Measurements from ENCODE around the gene EPS15.

The EPS15 gene

GRCh38 chr1:51311826-51312225 lies 207.2 kb downstream of the EPS15 start:
- DNase-seq = no peak

GRCh38 chr1:51310871-51311613 lies 208.0 kb downstream of the EPS15 start:
- no peak for DNase-seq

GRCh38 chr1:51309291-51309690 lies 209.8 kb downstream of the EPS15 start:
- DNase-seq = no peak

- no peak for DNase-seq
Observed at GRCh38 chr1:51308636-51309035, 210.4 kb downstream of the EPS15 start.

GRCh38 chr1:51306950-51307349 lies 212.1 kb downstream of the EPS15 start:
- no peak for DNase-seq

DNA sequence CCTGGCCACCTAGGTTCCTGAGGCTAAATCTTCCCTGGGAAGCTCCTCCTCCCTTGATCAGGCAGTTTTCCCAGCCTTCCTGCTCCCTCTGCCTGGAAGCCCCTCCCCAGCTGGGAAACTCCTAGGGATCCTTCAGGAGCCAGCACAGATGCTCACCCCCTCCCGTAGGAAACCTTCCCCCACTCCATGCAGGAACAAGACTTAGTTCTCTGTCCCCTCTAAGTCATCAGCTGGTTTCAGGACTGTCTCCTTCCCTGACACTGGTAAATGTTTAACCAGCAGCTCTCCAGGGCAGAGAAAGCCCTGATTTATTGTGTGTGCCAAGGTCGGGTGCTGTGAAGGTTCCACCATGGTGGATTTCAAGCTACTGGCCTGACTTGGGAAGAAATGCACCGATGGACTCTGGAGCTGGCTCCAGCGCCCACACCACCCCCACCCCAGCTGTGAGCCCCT lies 213.7 kb downstream of the EPS15 start:
- no peak for DNase-seq

DNA sequence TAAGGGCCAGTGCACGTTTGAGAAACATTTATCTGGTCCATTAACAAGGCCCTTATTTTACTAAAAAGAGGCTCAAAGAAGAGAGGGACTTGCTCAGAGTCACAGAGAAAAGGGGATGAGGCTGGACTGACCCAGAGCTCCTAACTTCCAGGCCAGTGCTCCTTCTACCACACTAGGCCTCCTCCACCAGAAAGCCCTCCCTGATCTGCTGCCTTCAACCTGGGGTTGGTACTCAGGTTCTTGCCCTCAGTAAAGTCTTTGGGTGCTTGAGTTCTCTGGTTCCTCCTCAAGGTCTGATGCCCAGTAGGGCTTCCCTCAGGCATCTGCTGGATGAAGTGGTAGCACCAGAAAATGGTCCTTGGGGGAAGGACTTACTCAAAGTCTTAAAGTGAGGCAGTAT lies 214.7 kb downstream of the EPS15 start:
- no peak for DNase-seq

All from activated effector memory CD4-positive, alpha-beta T cell treated with Interleukin-2 at 50 U/mL for 16 hours (primary cell).